Stimulated activated CD4-positive, alpha-beta T cell treated with anti-CD3 and anti-CD28 coated beads, Interleukin-2, amount 100 ng/mL, for 24 hours (primary cell): ENCODE results near the gene ZNF583.

Experiments
- DNase-seq, 2 donors: peaks; one replicate each; pipeline ENCODE4 v3.0.0-alpha.2; 2020

ZNF583 gene

GRCh38 chr19:56403764-56404704 is at the start of gene ZNF583:
Gene ZNF583 (plus strand): TSS chr19:56404332. CDS start chr19:56407115, 2,783 bp downstream.
- DNase-seq, result peak; percentile 88 to 90

- no peak for DNase-seq
Observed at GRCh38 chr19:56355517-56355916, 48.6 kb upstream of the ZNF583 start.

- DNase-seq, result no peak
Observed at GRCh38 chr19:56356944-56357343, 47.2 kb upstream of the ZNF583 start.

GRCh38 chr19:56360841-56361240 is 43.3 kb upstream of the ZNF583 start:
- no peak for DNase-seq

GRCh38 chr19:56367829-56368711 is 36.1 kb upstream of the ZNF583 start:
- peak; percentile 75 to 79 for DNase-seq

GRCh38 chr19:56369886-56370676 is 34.1 kb upstream of the ZNF583 start:
- no peak for DNase-seq

- no peak for DNase-seq
Observed at GRCh38 chr19:56372281-56372680, 31.9 kb upstream of the ZNF583 start.

GRCh38 chr19:56377105-56377924 is 26.8 kb upstream of the ZNF583 start:
- DNase-seq, result no peak

GRCh38 chr19:56383826-56384605 is 20.1 kb upstream of the ZNF583 start:
- no peak for DNase-seq

GRCh38 chr19:56393119-56394012 is 10.8 kb upstream of the ZNF583 start, which contains the start of gene ZNF582:
Gene ZNF582 (minus strand): TSS chr19:56393534. CDS start chr19:56391752, 1,782 bp downstream.
- DNase-seq, result peak; percentile 87 to 90

- no peak for DNase-seq
Observed at GRCh38 chr19:56398809-56399208, 5.3 kb upstream of the ZNF583 start.

- DNase-seq, result no peak
Observed at GRCh38 chr19:56400485-56400884, 3.6 kb upstream of the ZNF583 start.

GRCh38 chr19:56403261-56403660 is 871 bp upstream of the ZNF583 start:
- DNase-seq, result peak; percentile 9 to 30

- DNase-seq, result no peak
Observed at GRCh38 chr19:56404705-56405056, 549 bp downstream of the ZNF583 start.

- no peak for DNase-seq
Observed at GRCh38 chr19:56405062-56405461, 930 bp downstream of the ZNF583 start.

GRCh38 chr19:56423276-56423984 is 19.3 kb downstream of the ZNF583 start:
- no peak for DNase-seq

GRCh38 chr19:56423985-56424353 is 19.8 kb downstream of the ZNF583 start:
- no peak for DNase-seq

GRCh38 chr19:56441206-56441792 is 37.2 kb downstream of the ZNF583 start:
- DNase-seq, result no peak

GRCh38 chr19:56474308-56474707 is 70.2 kb downstream of the ZNF583 start:
- no peak for DNase-seq
